ENCODE measurements around the gene LRRC59. TPM values are rescaled to one million over a fixed set of nuclear protein-coding genes. Genes with fewer than 3 reads are reported as not detected.

Gene LRRC59
- total and polyA plus RNA-seq, 8 donors: 29.3 to 114 (median 72.4) TPM

- no peak for FAIRE-seq
- peaks cover 0 to 3% (median 3%) of the 10 kb centered on the region in 3 donors for H3K4me1 ChIP-seq
- intact Hi-C loops (cut with DNase I): no loop called here
- H3K27ac ChIP-seq: no peak overlapping the region
- H3K27me3 ChIP-seq: no peaks in the 10 kb centered on the region
- H3K9me3 ChIP-seq: no peaks in the 10 kb centered on the region
- DNase-seq: no peak
- ATAC-seq: no peak
- 40 to 45% methylated on average over 3 of the region's 3 CpGs for WGBS, 2 donors
- no peak overlapping the region for H3K4me3 ChIP-seq
- no peaks in the 10 kb centered on the region for H3K36me3 ChIP-seq
- TF ChIP-seq CTCF (IDR thresholded peaks at IDR 0.05): no peak
These were observed 49.4 kb downstream of the LRRC59 start for GRCh38 chr17:50347894-50348291.

GRCh38 chr17:50347117-50347893 lies 50.0 kb downstream of the LRRC59 start:
- no peak for ATAC-seq
- no peaks in the 10 kb centered on the region for H3K36me3 ChIP-seq
- WGBS, 2 donors: 43 to 46% methylated on average over 17 of the region's 17 CpGs
- intact Hi-C loops (cut with DNase I): no loop called here
- no peak overlapping the region for H3K27ac ChIP-seq
- peaks cover 0 to 3% (median 3%) of the 10 kb centered on the region in 3 donors for H3K4me1 ChIP-seq
- peak in 2 of 6 donors; percentile 52 to 71 for DNase-seq
- FAIRE-seq: no peak
- H3K9me3 ChIP-seq: no peaks in the 10 kb centered on the region
- no peaks in the 10 kb centered on the region for H3K27me3 ChIP-seq
- H3K4me3 ChIP-seq: peak overlapping the region in 3 of 4 donors; percentile 76 to 86 (median 82)
- no peak for TF ChIP-seq CTCF (IDR thresholded peaks at IDR 0.05)

- WGBS, 2 donors: 1 to 3% methylated on average over 37 to 57 of the region's 57 CpGs
- intact Hi-C loops (cut with DNase I): no loop called here
- TF ChIP-seq CTCF (IDR thresholded peaks at IDR 0.05): no peak
- ATAC-seq: peak; percentile 25 to 53 (median 42)
- Histone ChIP-seq H3K9me3 (no peaks in the 10 kb centered on the region), H3K4me3 (peak overlapping the region; percentile 63 to 86 (median 79)), H3K36me3 (no peaks in the 10 kb centered on the region), H3K27me3 (no peaks in the 10 kb centered on the region), H3K27ac (no peak overlapping the region), H3K4me1 (peaks cover 0 to 3% (median 3%) of the 10 kb centered on the region in 3 donors)
- DNase-seq: peak; percentile 49 to 87 (median 62)
- FAIRE-seq: no peak
These were observed 50.8 kb downstream of the LRRC59 start for GRCh38 chr17:50346313-50347116.

- no peaks in the 10 kb centered on the region for H3K27me3 ChIP-seq
- intact Hi-C loops (cut with DNase I): no loop called here
- H3K36me3 ChIP-seq: no peaks in the 10 kb centered on the region
- H3K27ac ChIP-seq: peak within 1 kb of the TSS in 2 of 4 donors; percentile 4 to 39
- peaks cover 0 to 3% (median 3%) of the 10 kb centered on the region in 3 donors for H3K4me1 ChIP-seq
- no peak for TF ChIP-seq CTCF (IDR thresholded peaks at IDR 0.05)
- FAIRE-seq (no peak), ATAC-seq (peak; percentile 95 to 97 (median 96)), DNase-seq (peak; percentile 81 to 97 (median 90))
- WGBS, 2 donors: 2% methylated on average over 60 to 87 of the region's 87 CpGs
- H3K9me3 ChIP-seq: no peaks in the 10 kb centered on the region
- peak within 1 kb of the TSS; percentile 63 to 86 (median 79) for H3K4me3 ChIP-seq
These were observed 51.7 kb downstream of the LRRC59 start, which contains the start of gene XYLT2 for GRCh38 chr17:50345432-50346312. Gene XYLT2, plus strand, starts transcription at chr17:50346126. Its CDS starts 15 bp downstream, at chr17:50346141.
